HG02970 (cell line): ENCODE measurements around the gene OR2V2.

ENCODE experiments used
- ATAC-seq: cut with Tn5 transposase; IDR thresholded peaks from one replicate; pipeline ENCODE4 v1.9.1; 2021; ENCODE audit warnings: mild to moderate bottlenecking, moderate library complexity, moderate number of reproducible peaks; ENCODE audit not compliant: unreplicated experiment, low FRiP score

The OR2V2 gene

DNA sequence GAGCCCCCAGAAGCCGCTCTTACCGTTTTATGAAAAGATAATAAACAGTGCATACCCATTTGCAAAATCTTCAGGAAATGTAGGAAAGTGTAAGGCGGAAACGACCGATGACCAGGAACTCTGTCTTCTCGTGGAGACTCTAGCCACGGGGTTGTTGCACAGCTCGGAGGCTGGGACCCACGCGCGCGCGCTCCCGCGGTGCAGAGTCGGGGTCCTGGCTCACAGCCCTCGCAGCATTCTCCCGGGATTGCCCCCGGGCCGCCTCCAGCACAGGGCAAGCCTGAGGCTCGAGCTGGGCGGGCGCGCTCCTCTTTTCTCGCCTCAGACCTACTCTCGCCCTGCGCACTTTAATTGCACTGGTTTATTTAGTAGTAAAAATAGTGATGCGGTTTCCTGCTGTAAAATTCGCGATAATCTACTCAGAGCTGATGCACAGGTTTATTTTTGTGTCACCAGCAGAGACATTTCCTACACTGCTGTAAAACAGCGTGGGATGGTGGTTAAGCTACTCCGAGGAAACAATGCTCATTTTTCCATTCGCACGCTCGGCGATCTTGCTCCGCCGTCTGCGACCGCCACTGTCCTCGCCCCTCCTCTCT is 42.1 kb downstream of the OR2V2 start:
- ATAC-seq: no peak

DNA sequence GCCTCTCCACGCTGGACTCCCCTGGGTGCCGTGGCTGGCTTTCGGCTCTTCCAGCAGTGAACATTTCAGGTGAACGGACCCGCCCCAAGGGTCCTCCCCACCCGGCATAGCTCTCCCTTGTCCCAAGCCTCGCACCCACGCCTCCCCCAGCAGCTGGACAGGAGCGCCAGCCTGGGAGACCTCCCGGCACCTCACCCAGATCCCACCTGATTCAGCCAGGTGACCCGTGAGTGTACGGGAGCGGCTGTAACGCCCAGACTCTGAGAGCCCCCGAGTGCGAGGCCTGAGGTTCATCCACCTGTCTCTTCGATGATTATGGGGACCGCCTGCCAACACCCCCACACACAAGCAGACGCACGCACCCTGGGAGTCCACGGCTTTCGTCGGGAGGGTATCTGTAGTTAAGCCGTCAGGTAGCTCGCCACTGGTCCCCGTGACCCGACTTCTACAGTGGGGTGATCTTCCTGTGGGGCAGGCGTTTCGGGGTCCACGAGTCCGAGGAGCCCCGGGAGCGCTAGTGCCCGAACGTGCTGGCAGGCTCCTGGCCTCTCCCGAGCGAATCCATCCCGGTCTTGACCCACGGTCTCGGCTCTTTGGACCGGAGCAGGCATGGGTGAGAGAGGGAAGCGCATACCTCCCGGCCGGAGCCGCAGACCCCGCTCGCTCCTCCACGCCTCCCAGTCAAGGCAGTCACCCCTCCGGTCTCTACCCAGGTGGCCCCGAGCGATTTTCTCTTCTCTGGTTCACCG is 42.8 kb downstream of the OR2V2 start:
- ATAC-seq: no peak

DNA sequence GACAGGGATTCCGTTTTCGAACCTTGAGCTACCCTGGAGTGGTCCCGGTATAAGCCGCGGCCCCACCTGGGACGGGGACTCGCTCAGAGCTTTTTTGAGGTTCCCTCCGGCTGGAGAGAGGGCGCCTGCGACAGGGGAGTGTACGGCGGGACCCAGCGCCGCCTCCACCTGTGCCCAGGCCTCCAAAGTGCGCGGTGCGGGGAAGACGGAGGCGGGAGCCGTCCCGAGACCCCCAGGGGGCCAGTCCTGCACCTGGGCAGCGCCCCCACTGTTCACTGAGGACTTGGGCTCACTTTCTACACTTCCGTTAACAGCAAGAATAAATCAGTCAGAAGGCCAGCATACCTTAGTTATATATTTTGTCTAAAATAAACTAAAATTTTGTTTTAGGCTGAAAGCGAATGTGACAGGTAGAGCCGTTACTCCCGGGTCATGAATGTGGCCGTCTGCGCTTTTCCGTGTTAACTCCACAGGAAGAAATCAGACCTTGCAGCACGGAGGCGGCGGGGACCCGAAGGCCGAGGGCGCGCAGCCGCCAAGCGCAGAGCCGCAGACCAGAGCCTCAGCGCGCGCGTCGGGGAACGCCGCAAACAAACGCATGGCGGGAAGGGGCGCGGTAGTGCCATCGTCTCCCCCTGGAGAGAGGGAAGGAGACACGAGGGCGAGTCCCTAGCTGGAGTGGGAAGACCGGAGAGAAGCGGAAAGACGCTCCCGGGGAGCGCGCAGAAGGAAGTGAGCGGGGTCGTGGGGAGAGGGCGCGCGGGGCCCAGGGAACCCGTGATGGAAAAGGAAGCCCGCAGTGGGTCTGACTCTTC is 43.5 kb downstream of the OR2V2 start:
- ATAC-seq: peak; percentile 5

DNA sequence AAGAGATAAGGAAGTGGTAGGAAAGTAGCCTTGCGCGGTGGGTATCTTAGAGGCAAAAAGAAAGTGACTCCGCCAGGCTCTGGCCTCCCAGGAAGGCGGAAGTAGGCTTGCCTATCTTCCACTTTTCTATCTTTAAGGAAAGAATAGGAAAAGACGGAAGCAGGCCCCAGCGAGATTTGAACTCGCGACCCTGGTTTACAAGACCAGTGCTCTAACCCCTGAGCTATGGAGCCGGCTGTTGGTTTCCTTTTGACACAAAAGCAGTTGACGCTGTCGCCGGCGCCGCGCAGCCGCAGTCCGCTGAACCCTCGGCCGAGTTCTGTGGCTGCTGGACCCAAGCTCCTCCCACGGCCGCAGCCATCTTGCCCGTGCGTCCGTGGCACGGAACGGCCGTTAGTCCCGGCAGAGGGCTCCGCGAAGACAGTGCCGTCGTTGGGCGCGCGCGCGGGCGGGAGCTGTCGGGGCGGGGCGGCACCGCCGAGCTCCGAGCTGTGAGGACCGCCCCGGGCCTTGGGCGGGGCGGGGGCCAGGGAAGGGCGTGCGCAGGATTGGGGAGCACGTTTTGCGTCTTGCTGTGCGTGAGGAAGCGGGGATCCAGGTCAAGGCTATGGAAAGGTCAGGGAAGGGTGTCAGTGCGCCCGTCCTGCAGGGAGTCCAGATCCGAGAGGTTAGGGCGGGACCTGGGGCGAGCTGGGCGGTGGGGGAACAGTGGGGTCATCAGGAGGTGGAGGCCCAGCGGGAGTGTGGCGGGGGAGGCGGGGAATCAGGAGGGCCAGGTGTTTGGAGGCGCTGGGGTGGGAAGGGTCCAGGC is 44.3 kb downstream of the OR2V2 start:
- ATAC-seq: peak; percentile 61

DNA sequence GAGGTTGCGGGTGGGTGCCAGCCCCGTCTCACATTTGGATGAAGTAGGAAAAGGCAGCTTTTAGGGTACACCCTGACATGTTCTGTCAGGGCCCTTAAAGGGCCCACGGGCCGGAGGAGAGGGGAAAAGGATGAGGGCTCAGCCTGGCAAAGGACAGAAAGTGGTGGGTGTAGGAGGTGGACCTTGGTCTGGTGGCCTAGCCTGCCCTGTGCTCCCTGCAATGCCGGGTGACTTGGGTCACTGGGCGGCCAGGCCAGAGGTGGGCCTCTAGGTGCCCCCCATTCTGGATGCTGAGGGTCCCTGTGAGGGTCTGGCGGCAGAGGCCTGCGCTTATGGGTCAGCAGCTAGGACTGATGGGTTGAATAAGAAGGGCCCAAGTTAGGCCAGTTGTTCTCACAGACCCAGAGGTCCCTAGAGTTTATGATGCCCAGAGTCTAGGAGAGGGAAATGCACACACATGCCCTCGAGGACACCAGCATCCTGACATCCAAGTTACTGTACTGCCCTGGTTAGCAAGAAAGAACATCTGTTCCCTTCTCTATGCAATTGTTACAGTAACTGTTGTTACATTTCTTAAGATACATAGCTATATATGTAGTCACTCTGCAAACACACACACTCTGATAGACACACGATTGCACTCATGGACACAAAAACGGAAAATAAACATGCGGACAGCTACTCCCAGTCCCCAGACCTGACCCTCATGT is 45.1 kb downstream of the OR2V2 start:
- no peak for ATAC-seq

DNA sequence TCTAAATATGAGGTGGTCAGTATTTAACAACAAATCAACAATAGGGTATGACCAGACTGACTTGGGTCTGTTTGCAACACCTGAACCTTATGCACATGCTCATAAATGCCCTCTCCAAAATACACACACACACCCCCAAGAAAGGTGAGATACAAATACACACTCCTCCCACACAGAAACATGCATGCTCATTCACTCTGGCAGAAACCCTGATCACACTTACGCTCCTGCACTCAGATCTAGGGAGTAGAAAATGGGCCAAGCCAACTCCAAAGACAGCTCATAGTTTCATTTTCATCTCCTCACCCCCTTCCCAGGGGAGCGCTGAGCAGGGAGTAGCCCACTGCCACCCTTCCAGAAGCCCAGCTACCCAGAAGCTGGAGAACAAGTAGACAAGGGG is 46.3 kb downstream of the OR2V2 start:
- ATAC-seq: no peak

DNA sequence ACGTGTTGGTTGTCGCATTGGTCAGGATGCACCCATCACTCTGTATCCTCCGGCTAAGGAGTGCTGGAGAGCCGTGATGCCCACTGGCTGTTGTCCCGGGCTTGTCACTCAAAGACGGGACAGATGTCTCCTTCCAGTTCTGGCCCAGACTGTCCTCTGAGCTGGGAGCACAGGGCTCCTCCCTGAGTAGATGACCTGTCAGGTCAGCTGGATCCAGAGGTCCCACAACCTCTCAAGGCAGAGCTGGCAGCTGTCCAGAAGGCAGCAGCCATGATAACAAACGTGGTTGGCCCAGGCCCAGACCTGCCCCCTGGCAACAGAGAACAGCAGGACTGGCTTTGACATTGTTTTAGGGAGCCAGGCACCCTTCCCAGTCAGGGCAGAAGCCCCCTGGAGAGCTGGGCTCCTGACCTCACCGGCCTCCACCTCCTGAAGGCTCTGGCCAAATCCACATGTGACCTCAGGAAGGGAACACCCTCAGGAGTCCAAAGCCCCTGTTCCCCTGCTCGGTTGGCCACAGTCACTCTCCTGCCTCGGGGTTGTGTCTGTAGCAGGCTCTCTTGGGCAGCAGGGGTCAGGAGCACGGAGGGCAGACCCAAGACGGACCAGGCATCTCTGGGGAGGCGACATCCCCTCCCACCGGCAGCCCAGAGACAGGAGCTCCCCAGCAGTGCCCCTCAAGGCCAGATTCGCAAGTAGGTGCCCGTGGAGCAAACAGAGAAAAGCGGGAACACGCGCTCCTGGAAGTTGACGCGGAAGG is 47.3 kb downstream of the OR2V2 start:
- ATAC-seq: no peak

DNA sequence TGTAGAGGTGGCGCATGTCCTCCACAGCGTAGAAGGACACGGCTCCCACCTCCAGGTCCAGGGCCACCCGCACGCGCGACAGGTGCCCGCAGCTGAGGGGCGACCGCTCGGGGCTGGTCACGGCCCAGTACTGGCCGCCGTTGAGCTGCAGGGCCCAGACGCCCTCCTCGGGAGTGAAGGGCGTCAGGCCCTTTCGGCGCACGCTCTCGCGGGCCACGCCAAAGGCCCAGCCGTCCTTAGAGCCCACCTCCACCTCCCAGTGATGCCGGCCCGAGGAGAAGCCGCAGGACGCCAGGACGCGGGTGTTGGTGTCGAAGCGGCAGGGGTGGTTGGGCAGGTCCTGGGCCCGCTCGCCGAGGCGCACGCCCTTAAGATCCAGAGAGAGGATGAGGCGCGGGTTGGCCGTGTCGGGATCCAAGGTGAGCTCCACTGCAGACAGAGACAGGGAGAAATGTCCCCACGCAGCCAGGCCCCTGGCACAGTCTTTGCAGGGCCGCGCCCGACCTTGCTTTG is 47.9 kb downstream of the OR2V2 start:
- ATAC-seq: no peak

DNA sequence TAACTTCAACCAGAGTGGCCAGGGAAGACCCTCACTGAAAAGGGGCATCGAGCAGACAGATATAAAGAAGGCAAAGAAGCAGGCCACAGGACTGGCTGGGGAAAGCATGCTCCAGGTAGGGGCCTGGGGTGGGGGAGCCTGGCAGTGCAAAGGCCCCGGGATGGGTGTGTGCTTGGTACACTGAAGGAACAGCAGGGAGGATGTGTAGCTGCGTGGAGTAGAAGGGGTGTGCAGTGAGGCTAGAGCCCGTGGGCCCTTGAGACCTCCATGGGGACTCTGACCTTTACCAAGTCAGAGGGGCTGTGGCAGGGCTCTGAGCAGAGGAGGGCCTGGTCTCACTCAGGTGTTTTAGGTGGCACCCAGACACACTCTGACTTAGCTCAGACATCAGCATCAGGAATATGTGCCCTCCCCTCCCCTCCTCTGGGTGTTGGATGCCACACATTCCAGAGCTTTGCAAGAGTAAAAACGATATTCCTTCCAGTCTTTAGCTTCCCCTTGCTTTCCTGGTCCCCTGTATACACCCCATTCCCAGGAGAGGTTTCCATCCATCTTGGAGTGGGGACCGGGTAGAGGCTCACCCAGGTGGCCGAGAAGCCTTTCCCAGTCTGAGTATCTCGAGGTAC is 50.1 kb downstream of the OR2V2 start:
- ATAC-seq: no peak

DNA sequence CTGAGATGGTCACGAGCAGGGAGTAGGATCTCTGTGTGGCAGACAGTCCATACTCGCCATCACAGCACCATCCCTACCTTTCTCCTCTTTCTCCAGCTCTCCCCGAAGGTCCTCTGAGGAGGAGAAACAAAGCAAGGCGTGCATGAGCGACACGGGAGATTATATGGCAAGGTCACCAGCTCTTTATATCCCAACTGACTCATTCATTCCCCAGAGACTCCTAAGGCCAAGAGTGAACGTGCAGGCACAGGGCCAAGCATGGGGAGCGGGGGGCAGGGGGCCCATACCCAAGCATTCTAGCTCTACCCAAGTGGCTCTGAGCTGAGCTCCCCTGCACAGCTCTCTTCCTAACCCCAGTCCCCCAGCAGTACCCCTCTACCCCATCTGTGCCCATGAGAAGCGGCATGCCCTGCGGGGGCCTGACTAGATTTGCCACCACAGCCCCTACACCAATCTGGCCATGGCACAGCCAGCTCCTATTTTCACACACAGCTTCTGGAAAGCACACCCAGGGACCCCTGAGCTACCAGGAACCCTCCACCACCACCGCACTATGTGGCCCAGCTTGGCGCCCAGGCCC is 50.8 kb downstream of the OR2V2 start:
- ATAC-seq: no peak

DNA sequence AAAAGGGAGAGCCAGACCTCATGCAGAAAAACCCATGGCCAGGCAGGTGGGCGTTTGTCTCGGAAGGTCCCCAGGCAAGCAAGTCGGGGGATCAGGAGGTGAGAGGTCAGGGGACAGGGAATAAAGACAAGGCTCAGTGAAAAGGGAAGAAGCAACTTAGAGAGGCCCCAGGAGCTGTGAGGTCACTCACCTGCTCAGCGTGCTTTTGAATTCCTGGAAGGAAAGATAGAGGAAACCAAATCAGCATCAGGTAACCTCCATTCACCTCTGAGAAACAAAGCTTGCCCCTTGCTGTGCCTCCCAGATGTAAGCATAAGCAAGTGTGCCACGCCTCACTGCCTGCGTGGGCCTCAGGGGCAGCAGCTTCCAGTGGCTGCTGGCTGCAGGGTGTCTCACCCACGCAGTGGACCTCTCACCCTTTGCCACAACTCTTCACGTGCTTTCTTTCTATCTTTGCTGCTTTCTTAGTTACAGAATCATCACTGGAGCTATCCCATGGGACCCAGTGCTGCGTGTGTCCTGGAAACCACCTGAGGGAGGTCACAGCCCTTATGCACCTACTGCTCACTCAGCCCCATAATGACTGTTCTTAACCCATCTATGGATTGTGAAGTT is 51.6 kb downstream of the OR2V2 start:
- peak; percentile 62 for ATAC-seq

DNA sequence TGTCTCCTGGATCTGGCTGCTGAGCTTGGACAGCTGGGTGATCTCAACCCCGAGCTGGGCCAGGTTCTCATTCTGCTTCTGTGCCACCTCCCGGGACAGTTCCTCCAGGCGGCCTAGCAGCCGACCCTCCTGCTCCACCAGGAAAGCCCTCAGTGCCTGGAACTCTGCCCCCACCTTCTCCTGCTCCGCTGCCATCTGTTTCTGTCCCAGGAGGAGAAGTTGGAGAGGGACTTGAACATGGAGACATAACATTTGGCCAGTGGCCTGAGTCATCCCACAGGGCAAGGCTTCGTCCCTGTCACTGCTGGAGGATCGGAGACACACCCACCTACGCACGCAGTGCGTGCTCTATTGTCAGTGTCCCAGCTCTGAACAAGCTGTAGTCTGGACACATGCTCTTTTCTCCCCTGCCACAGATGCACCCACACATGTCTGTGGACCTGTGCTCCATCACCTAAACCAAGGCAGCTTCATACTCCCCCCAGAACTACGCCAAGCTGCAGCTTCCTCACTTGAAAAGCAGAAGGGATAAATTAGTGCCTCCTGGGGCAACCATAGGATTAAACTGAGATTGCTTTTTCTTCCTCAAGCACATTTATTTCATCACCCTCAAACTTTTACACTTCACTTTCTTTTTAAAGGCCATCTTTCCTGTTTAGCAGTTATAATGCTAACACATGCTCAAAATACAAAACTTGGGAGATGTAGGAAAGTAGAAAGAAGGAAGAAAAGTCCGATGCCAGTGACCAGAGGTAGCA is 52.7 kb downstream of the OR2V2 start:
- no peak for ATAC-seq

DNA sequence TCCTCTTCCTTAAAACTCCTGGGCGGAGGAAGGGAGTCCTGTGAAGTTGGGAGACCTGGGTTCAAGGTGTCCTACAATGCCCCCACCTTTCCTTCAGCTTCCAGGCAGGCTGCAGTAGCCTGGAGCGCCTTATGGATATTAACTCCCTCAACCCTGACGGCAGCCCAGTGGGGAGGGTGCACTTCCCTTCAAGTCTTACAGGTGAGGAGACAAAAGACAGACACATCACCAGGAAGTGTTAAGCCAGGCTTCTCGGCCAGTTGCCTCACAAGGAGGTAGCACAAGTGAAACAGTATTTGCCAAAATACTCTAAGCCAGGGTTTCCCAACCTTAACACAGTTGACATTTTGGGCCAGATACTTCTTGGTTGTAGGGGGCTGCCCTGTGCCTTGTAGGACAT is 53.4 kb downstream of the OR2V2 start:
- no peak for ATAC-seq

DNA sequence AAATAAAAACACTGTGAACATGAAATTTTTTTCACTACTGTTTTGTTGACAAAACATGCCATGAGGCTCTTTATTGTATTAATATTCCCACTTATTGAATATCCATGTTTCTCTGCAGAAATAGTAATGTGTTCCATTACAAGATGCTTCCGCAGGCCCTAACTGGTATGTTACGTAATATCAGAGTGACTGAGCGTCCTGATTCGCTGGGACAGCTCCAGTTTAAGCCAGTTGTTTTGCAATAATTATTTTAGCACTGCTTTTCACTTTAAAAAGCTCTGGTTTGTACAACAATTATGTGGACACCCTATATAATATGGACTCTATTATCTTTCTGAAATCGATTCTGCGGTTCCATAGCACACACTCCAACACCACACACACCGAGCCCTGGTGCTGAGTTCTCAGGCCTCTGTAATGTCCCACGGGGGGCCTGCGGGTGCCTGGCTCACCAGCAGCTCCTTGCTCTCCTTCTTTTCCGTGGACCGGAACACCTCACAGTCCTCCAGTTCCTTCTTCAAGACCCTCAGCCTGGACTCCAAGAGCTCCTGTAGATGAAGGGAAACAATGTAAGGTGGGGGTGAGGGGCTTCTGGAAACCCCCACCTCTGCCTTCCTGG is 55.8 kb downstream of the OR2V2 start:
- no peak for ATAC-seq

DNA sequence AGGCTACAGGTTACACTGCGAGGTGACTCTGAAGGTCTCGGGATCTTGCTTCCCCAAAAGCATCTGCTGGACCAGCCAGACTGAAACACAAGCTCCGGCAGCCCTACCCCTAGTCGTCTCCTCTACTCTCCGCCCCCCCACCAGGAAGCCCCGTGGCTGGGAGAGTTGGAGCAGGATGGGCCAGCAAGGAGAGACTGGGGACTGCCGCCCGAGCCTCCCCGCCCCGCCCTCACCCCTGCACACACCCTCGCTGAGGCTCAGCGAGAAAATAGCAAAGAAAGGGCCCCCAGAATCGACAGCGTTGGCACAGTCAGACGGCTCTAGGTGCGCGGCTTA is 56.4 kb downstream of the OR2V2 start:
- ATAC-seq: no peak

DNA sequence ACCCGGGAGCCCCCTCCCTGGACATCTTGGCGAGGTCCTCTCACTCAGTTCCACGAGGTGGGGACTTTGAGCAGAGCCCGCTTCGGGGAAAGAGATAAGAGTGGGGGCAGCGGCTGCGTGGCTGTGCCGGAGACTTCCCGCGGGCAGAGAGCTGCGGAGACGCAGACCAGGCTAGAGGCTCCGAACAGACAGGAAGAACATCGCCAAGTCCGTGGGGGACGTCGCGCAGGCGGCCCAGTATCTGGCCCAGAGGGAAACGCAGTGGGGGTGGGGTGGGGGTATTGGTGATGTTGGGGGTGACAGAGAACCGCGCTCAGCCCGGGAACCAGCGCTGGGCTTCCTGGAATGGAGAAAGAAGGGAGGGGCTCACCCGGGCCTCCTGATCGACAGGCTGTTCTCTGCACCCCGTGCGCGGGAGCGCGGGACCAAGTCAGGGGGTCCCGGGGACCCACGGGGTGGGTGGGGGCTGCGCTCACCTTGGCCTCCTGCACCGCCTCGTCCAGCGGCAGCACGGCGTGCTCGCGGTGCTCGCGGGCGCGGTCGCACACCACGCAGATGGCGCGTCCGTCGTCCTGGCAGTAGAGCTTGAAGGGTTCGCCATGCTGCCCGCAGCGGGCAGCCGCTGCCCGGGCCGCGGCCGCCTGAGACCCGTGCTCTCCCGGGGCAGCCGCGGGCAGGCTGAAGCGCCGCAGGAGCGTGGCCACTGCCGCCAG is 56.9 kb downstream of the OR2V2 start:
- ATAC-seq: no peak
